ENCODE measurements around the gene CIAPIN1.

The CIAPIN1 gene

GRCh38 chr16:57396786-57397185 is 50.4 kb downstream of the CIAPIN1 start:
- no peak for TF ChIP-seq CTCF (IDR thresholded peaks at IDR 0.05; ENCODE audit: extremely low read depth, insufficient read depth, missing control alignments)
- DNase-seq (ENCODE audit: low spot score): no peak
- in situ Hi-C loops (cut with MboI; ENCODE audit: low pct_unique_long_range_greater_than_20kb, low sequenced_read_pairs, unreplicated experiment): no loop called here

DNA sequence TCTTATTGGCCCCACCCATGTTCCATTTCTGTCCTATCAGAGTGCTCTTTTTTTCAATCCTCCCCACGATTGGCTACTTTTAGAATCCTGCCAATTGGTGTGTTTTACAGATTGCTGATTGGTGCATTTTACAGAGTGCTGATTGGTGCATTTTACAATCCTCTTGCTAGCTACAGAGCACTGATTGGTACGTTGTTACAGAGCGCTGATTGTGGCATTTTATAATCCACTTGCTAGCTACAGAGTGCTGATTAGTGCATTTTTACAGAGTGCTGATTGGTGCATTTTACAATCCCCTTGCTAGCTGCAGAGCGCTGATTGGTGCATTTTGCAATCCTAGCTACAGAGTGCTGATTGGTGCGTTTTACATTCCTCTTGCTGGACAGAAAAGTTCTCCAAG is 52.2 kb downstream of the CIAPIN1 start:
- no peak for DNase-seq (ENCODE audit: low spot score)
- no peak for TF ChIP-seq CTCF (IDR thresholded peaks at IDR 0.05; ENCODE audit: extremely low read depth, insufficient read depth, missing control alignments)
- in situ Hi-C loops (cut with MboI; ENCODE audit: low pct_unique_long_range_greater_than_20kb, low sequenced_read_pairs, unreplicated experiment): no loop called here

DNA sequence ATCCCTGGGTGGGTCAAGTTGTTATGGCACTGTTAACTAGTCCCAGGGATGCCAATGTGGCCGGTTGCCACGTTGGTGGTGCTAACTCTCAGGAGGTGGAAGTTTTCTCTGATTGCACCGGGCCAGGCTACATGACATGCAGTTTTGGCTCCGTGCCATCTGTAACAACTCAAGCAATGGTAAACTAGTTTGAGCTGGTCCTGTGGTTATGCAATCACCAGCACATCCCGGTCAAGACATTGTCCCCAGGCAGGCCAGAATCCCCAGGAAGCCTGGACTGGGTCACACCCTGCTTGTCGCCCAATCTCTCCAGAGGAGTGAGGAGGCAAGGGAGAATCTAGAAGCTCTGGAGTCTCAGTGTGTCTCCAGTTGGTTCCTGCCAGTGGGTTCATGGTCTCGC is 52.7 kb downstream of the CIAPIN1 start:
- no peak for DNase-seq (ENCODE audit: low spot score)

GRCh38 chr16:57392694-57393093 is 54.5 kb downstream of the CIAPIN1 start:
- in situ Hi-C loops (cut with MboI; ENCODE audit: low pct_unique_long_range_greater_than_20kb, low sequenced_read_pairs, unreplicated experiment): no loop called here
- DNase-seq (ENCODE audit: low spot score): no peak
- TF ChIP-seq CTCF (IDR thresholded peaks at IDR 0.05; ENCODE audit: extremely low read depth, insufficient read depth, missing control alignments): no peak

More for the DNA sequence above, 52.7 kb downstream of the CIAPIN1 start:
- TF ChIP-seq CTCF (IDR thresholded peaks at IDR 0.05; ENCODE audit: extremely low read depth, insufficient read depth, missing control alignments): no peak
- in situ Hi-C loops (cut with MboI; ENCODE audit: low pct_unique_long_range_greater_than_20kb, low sequenced_read_pairs, unreplicated experiment): no loop called here

DNA sequence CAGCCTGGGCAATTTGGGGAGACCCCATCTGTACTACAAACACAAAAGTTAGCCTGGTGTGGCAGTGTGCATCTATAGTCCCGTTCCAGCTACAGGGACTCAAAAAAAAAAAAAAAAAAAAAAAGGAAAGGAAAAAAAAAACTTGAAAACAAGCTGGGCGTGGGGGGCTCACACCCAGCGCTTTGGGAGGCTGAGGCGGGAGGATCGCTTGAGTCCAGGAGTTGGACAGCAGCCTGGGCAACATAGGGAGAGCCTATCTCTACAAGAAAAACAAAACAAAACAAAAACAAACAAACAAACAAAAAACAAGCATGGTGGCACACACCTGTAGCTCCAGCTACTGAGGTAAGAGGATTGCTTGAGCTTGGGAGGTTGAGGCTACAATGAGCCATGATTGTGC is 55.5 kb downstream of the CIAPIN1 start:
- no peak for TF ChIP-seq CTCF (IDR thresholded peaks at IDR 0.05; ENCODE audit: extremely low read depth, insufficient read depth, missing control alignments)
- no peak for DNase-seq (ENCODE audit: low spot score)
- in situ Hi-C loops (cut with MboI; ENCODE audit: low pct_unique_long_range_greater_than_20kb, low sequenced_read_pairs, unreplicated experiment): no loop called here

DNA sequence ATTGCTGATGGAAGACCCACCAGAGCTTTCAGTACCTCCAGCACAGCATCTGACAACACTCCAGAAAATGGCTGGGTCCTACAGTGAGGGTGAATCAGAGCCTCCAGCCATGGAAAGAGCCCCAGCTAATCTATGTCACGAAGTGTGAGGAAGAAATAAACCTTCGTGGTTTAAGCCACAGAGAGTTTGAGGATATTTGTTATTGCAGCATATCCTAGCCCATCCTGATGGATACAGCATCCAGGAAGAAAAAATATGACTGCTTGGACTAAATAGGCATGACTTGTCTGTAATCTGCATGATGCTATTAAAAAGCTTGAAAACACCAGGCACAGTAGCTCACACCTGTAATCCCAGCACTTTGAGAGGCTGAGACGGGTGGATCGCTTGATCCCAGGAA is 55.9 kb downstream of the CIAPIN1 start:
- TF ChIP-seq CTCF (IDR thresholded peaks at IDR 0.05; ENCODE audit: extremely low read depth, insufficient read depth, missing control alignments): no peak
- in situ Hi-C loops (cut with MboI; ENCODE audit: low pct_unique_long_range_greater_than_20kb, low sequenced_read_pairs, unreplicated experiment): no loop called here

More for the DNA sequence above, 55.9 kb downstream of the CIAPIN1 start:
- no peak for DNase-seq (ENCODE audit: low spot score)

Data from GM13977 (cell line).